Measurements from ENCODE around the gene CPT1C. TPM values are rescaled to one million over a fixed set of nuclear protein-coding genes. Genes with fewer than 3 reads are reported as not detected.

The CPT1C gene
- total RNA-seq, 1 donor from 2014 or later, result 26.3 TPM

DNA sequence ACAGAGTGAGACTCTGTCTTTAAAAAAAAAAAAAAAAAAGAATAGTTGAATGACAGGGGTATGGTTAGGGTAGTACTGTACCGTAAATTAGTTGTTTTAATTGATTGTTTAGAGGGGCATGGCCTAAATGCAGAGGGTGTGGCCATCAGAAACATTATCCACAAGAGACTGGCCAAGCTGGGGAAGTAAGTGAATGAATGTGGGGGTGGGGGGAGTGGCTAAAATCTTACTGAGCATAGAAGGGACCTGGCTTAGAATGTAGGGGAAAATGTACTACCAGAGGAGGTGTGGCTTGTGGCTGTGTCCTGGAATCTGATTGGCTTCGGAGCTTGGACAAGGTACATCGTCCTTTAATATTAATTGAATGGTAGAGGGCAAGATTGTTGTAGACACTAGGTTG lies 21.4 kb upstream of the CPT1C start:
- Mint-ChIP-seq H3K27ac (ENCODE audit: unreplicated experiment) (no peak overlapping the region), H3K4me3 (ENCODE audit: unreplicated experiment) (no peak overlapping the region), H3K27me3 (ENCODE audit: low read depth) (no peaks in the 10 kb centered on the region), H3K9me3 (ENCODE audit: low read depth) (no peaks in the 10 kb centered on the region), H3K4me1 (ENCODE audit: low read depth) (peaks cover 29% of the 10 kb centered on the region), H3K36me3 (ENCODE audit: low read depth) (no peaks in the 10 kb centered on the region)
- DNase-seq (ENCODE audit: low spot score), result no peak
- TF ChIP-seq, protein P1, sequence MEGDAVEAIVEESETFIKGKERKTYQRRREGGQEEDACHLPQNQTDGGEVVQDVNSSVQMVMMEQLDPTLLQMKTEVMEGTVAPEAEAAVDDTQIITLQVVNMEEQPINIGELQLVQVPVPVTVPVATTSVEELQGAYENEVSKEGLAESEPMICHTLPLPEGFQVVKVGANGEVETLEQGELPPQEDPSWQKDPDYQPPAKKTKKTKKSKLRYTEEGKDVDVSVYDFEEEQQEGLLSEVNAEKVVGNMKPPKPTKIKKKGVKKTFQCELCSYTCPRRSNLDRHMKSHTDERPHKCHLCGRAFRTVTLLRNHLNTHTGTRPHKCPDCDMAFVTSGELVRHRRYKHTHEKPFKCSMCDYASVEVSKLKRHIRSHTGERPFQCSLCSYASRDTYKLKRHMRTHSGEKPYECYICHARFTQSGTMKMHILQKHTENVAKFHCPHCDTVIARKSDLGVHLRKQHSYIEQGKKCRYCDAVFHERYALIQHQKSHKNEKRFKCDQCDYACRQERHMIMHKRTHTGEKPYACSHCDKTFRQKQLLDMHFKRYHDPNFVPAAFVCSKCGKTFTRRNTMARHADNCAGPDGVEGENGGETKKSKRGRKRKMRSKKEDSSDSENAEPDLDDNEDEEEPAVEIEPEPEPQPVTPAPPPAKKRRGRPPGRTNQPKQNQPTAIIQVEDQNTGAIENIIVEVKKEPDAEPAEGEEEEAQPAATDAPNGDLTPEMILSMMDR (IDR thresholded peaks at IDR 0.05), result no peak

DNA sequence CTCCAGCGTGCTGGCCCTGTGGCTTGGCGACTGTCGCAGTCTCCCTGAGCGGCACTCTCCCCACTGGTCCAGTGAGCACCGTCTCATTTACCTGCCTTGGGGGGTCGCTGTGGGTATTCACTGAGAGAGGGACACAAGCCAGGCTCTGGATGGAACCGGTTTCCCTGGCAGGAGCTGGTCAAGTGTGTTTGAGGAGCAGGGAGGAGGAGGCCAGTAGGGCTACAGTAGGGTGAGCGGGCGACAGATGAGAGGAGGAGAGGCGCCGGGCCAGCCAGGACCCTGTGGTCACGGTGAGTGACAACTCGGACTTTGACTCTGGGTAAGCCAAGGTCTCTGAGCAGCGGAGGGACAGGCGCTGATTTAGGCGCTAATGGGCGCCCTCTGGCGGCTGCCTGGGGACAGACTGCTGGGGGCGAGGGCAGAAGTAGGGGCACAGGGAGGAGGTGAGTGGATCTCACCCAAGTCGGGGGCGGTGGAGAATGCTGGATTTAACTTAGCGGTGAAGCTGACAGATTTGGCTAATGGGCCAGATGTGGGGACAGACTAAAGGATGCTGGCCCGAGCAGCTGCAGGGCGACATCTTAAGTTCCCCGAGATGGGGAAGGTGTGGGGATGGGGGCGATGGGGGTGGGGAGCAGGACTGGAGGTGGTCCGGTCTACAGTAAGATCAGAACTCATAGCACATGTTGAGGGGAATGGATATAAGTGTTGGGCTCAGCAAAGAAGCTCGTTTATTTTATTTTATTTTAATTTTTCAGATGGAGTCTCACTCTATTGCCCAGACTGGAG lies 18.6 kb upstream of the CPT1C start:
- peaks cover 1% of the 10 kb centered on the region for H3K36me3 Mint-ChIP-seq (ENCODE audit: low read depth)
- DNase-seq (ENCODE audit: low spot score), result no peak
- no peaks in the 10 kb centered on the region for H3K27me3 Mint-ChIP-seq (ENCODE audit: low read depth)
- H3K9me3 Mint-ChIP-seq (ENCODE audit: low read depth), result no peaks in the 10 kb centered on the region
- peak overlapping the region; percentile 53 for H3K4me3 Mint-ChIP-seq (ENCODE audit: unreplicated experiment)
- TF ChIP-seq, protein P1 (IDR thresholded peaks at IDR 0.05), result peak; percentile 94
- H3K4me1 Mint-ChIP-seq (ENCODE audit: low read depth), result peaks cover 12% of the 10 kb centered on the region
- H3K27ac Mint-ChIP-seq (ENCODE audit: unreplicated experiment), result peak overlapping the region; percentile 74

DNA sequence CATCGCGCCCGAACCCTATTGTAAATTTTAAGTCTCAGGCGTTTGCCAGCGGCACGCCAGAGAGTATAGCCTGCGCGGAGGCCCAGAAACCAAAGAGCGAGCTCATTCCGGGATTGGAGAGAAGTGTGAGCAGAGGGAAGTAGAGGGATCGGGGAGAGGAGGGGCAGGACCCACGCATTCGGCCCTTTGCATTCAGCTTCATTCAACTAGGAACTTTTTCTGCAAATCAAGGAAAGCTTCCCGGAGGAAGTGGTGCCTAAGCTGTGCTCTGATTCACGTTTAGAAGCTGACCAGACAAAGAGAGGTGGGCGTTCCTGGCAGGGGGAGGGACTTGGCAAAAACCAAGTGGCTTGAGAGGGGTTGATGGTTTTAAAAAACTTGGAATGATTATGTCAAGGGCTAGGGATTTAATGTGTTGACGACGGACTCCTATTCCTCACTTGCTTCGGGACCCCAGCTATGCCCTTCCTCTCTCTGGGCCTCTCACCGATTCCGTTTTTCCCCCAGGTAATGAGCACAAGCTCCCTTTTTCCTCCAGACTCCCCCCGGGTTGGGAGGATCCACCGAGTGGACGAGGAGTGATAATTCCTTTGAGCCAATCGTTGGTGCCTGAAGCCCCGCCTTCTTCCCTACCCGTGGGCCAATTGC lies 14.7 kb upstream of the CPT1C start:
- H3K36me3 Mint-ChIP-seq (ENCODE audit: low read depth), result peaks cover 4% of the 10 kb centered on the region
- TF ChIP-seq, protein P1 (IDR thresholded peaks at IDR 0.05), result no peak
- H3K4me3 Mint-ChIP-seq (ENCODE audit: unreplicated experiment), result peak overlapping the region; percentile 82
- no peaks in the 10 kb centered on the region for H3K27me3 Mint-ChIP-seq (ENCODE audit: low read depth)
- H3K4me1 Mint-ChIP-seq (ENCODE audit: low read depth), result peaks cover 42% of the 10 kb centered on the region
- no peaks in the 10 kb centered on the region for H3K9me3 Mint-ChIP-seq (ENCODE audit: low read depth)
- H3K27ac Mint-ChIP-seq (ENCODE audit: unreplicated experiment), result peak overlapping the region; percentile 100
- no peak for DNase-seq (ENCODE audit: low spot score)

DNA sequence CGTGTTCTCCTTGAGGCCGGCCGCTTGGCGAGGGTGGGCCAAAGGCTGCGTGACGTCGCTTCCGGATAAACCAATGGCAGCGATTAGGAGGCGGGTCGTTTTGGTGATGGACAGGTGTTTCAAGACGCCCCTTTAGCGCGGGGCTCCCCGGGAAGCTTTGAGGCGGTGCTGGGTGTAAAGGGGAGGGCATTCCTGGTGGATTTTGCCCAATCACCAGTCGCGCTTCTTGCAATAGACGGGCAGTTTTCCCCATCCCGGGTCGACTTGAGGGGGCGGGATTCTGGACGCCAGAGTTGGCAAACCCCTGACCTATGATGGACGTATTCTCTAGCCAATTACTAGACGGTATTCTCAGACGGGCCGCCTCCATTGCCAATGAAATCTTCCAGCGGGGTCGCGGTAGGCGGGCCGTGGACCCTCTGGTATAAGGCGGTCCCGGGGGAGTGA lies 14.1 kb upstream of the CPT1C start:
- peaks cover 4% of the 10 kb centered on the region for H3K36me3 Mint-ChIP-seq (ENCODE audit: low read depth)
- DNase-seq (ENCODE audit: low spot score), result peak; percentile 100
- TF ChIP-seq, protein P1 (IDR thresholded peaks at IDR 0.05), result no peak
- H3K27ac Mint-ChIP-seq (ENCODE audit: unreplicated experiment), result peak overlapping the region; percentile 100
- H3K27me3 Mint-ChIP-seq (ENCODE audit: low read depth), result no peaks in the 10 kb centered on the region
- no peaks in the 10 kb centered on the region for H3K9me3 Mint-ChIP-seq (ENCODE audit: low read depth)
- H3K4me3 Mint-ChIP-seq (ENCODE audit: unreplicated experiment), result peak overlapping the region; percentile 98
- peaks cover 42% of the 10 kb centered on the region for H3K4me1 Mint-ChIP-seq (ENCODE audit: low read depth)

DNA sequence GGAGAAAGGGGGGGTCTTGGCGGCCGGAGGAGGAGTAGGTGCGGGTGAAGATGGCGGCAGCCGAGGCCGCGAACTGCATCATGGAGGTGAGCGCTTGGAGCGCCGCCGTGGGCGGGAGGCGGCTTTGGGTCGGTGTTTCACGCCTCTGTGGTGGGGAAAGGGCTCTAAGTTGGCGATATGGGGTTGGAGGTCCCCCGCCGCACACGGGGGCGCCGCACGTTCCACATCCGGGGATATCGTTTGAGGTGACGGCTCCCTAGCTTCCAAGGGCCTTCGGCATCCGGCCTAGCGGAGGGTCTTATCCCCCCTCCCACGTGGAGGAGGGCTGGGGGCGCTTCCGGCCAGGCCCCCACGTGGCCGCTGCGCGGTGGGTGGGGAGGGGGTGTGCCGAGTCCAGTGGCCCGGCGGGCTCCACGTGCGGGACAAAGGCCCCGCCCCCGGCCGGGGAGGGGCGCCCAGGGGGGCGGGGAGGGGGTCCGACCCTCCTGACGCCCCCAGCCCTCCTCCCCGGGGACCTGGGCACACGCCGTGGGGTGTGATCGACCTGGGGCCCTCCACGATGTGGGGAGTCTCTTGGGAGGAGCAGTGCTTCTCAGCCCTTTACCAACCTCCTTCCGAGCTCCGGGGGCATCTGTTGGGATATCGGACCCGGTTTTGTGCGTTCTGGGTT lies 13.6 kb upstream of the CPT1C start, which contains the start of gene PRMT1:
PRMT1 (plus strand) TSS at position 41 of the 670 bp plus-strand sequence; CDS start at position 51, 10 bp downstream.
- Mint-ChIP-seq H3K27me3 (ENCODE audit: low read depth) (no peaks in the 10 kb centered on the region), H3K9me3 (ENCODE audit: low read depth) (no peaks in the 10 kb centered on the region), H3K4me1 (ENCODE audit: low read depth) (peaks cover 37% of the 10 kb centered on the region), H3K36me3 (ENCODE audit: low read depth) (peaks cover 5% of the 10 kb centered on the region), H3K4me3 (ENCODE audit: unreplicated experiment) (peak within 1 kb of the TSS; percentile 98), H3K27ac (ENCODE audit: unreplicated experiment) (peak within 1 kb of the TSS; percentile 100)
- TF ChIP-seq, protein P1 (IDR thresholded peaks at IDR 0.05), result no peak
- DNase-seq (ENCODE audit: low spot score), result no peak

Measured in chondrocyte (in vitro differentiated cells).